Calu3 (cell line): ENCODE measurements around the gene ALK. TPM values are rescaled to one million over a fixed set of nuclear protein-coding genes. Genes with fewer than 3 reads are reported as not detected.

Experiments
- BruUV-seq: library from RNA; stranded (reverse); fragments of 400-500 nt; replicated peaks from 2 replicates; lab custom pipeline; 2021; lab: Mats Ljungman, UMichigan
- CTCF ChIA-PET: fragments of 300-600 bp; sonication (Branson Sonifier 250); formaldehyde crosslinking; loops from one replicate; lab custom pipeline; 2022; ENCODE audit warnings: antibody characterized with exemption; lab: Charles Lee
- DNase-seq: peaks from one replicate; pipeline ENCODE4 v3.0.0; 2022
- H3K27ac Mint-ChIP-seq: one replicate; pipeline ENCODE4 v1.8.0; 2022; ENCODE audit warnings: mixed read lengths; ENCODE audit not compliant: unreplicated experiment
- H3K27me3 Mint-ChIP-seq: one replicate; pipeline ENCODE4 v1.8.0; 2022; ENCODE audit warnings: mixed read lengths; ENCODE audit not compliant: unreplicated experiment
- H3K36me3 Mint-ChIP-seq: one replicate; pipeline ENCODE4 v1.8.0; 2022; ENCODE audit warnings: mild to moderate bottlenecking, moderate library complexity, mixed read lengths; ENCODE audit not compliant: insufficient read depth, unreplicated experiment
- H3K4me1 Mint-ChIP-seq: one replicate; pipeline ENCODE4 v1.8.0; 2022; ENCODE audit warnings: mild to moderate bottlenecking, low read depth, mixed read lengths; ENCODE audit not compliant: unreplicated experiment
- H3K4me3 Mint-ChIP-seq: one replicate; pipeline ENCODE4 v1.8.0; 2022; ENCODE audit warnings: mild to moderate bottlenecking, low read depth, moderate library complexity, mixed read lengths; ENCODE audit not compliant: unreplicated experiment
- H3K9me3 Mint-ChIP-seq: one replicate; pipeline ENCODE4 v1.8.0; 2022; ENCODE audit warnings: low read depth, mixed read lengths; ENCODE audit not compliant: unreplicated experiment
- intact Hi-C: fragments of 100-400 bp; cut with micrococcal nuclease; formaldehyde crosslinking; loops from one replicate; pipeline ENCODE4 v1.10.0; 2022; ENCODE audit not compliant: unreplicated experiment
- total RNA-seq: library from RNA; stranded (reverse); gene quantifications from 2 replicates; pipeline ENCODE4 v1.2.3, GENCODE V29; 2022
- TF ChIP-seq, protein P1 (sequence below): fragments of 200-600 bp; IDR thresholded peaks from one replicate; pipeline ENCODE4 v1.8.0; 2022; ENCODE audit warnings: antibody characterized with exemption; ENCODE audit not compliant: unreplicated experiment

The ALK gene
- total RNA-seq, 1 experiment from 2014 or later = not detected

GRCh38 chr2:29900971-29901633, 20.3 kb downstream of the ALK start:
- peaks cover 74% of the 10 kb centered on the region for H3K27me3 Mint-ChIP-seq
- no peaks in the 10 kb centered on the region for H3K9me3 Mint-ChIP-seq
- no peaks in the 10 kb centered on the region for H3K4me1 Mint-ChIP-seq
- TF ChIP-seq, protein P1, sequence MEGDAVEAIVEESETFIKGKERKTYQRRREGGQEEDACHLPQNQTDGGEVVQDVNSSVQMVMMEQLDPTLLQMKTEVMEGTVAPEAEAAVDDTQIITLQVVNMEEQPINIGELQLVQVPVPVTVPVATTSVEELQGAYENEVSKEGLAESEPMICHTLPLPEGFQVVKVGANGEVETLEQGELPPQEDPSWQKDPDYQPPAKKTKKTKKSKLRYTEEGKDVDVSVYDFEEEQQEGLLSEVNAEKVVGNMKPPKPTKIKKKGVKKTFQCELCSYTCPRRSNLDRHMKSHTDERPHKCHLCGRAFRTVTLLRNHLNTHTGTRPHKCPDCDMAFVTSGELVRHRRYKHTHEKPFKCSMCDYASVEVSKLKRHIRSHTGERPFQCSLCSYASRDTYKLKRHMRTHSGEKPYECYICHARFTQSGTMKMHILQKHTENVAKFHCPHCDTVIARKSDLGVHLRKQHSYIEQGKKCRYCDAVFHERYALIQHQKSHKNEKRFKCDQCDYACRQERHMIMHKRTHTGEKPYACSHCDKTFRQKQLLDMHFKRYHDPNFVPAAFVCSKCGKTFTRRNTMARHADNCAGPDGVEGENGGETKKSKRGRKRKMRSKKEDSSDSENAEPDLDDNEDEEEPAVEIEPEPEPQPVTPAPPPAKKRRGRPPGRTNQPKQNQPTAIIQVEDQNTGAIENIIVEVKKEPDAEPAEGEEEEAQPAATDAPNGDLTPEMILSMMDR = no peak
- BruUV-seq = no TSS peak
- H3K36me3 Mint-ChIP-seq = no peaks in the 10 kb centered on the region
- no peak for DNase-seq
- H3K4me3 Mint-ChIP-seq = no peak overlapping the region
- CTCF ChIA-PET = no interaction called here
- intact Hi-C loops = no loop called here
- no peak overlapping the region for H3K27ac Mint-ChIP-seq

- Mint-ChIP-seq H3K4me1 (no peaks in the 10 kb centered on the region), H3K27ac (no peak overlapping the region), H3K4me3 (no peak overlapping the region), H3K36me3 (no peaks in the 10 kb centered on the region), H3K27me3 (peaks cover 95% of the 10 kb centered on the region), H3K9me3 (no peaks in the 10 kb centered on the region)
- TF ChIP-seq, protein P1 = no peak
- no TSS peak for BruUV-seq
- CTCF ChIA-PET = no interaction called here
- DNase-seq = no peak
- intact Hi-C loops = no loop called here
Observed at GRCh38 chr2:29898999-29899398, 22.4 kb downstream of the ALK start.

DNA sequence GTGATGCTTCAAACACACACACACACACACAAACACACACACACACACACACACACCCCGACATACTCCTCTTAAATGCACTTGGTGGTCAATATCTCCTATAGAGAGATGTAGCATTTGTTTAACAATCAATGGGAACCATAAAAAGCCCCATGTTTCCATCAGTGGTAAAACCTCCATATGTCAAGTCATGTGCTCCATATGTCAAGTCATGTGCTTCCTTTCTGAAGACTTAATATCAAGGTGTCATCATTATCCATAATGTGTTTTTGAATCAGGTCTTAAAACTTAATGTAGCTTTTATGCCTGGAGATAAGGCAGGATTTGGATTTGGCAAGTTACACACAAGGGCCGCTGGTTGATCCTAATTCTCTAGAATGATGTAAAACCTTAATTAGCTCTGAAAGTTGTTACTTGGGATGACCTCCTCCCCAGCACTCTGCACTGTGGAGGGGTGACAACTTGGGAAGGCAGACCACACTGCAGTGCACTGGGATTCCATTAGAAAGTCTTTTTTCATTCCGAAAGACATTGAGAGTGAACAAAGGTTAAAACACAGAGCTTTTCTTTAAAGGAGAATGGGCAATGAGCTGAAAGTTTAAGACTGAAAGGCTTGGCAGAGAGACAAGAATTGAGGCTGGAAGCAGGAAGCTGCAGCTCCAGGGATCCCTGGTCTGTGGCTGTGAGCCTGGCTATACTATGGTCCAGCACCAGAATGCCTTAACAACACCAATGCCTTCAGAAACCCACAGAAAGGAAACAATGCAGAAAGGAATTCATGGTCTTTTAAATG, 26.4 kb downstream of the ALK start:
- no peak overlapping the region for H3K27ac Mint-ChIP-seq
- H3K27me3 Mint-ChIP-seq = peaks cover 91% of the 10 kb centered on the region
- H3K4me1 Mint-ChIP-seq = no peaks in the 10 kb centered on the region
- CTCF ChIA-PET = interaction anchor here (0.6 kb wide), 1 partner anchor 967 kb away, joined by 3 read pairs; no protein-coding TSS in a partner anchor
- DNase-seq = no peak
- TF ChIP-seq, protein P1 = no peak
- no peak overlapping the region for H3K4me3 Mint-ChIP-seq
- no peaks in the 10 kb centered on the region for H3K36me3 Mint-ChIP-seq
- BruUV-seq = no TSS peak
- no peaks in the 10 kb centered on the region for H3K9me3 Mint-ChIP-seq
- intact Hi-C loops = no loop called here

- no TSS peak for BruUV-seq
- CTCF ChIA-PET = no interaction called here
- H3K9me3 Mint-ChIP-seq = no peaks in the 10 kb centered on the region
- H3K4me3 Mint-ChIP-seq = no peak overlapping the region
- intact Hi-C loops = no loop called here
- H3K36me3 Mint-ChIP-seq = no peaks in the 10 kb centered on the region
- no peak for DNase-seq
- no peaks in the 10 kb centered on the region for H3K4me1 Mint-ChIP-seq
- TF ChIP-seq, protein P1 = no peak
- no peak overlapping the region for H3K27ac Mint-ChIP-seq
- peaks cover 68% of the 10 kb centered on the region for H3K27me3 Mint-ChIP-seq
Observed at GRCh38 chr2:29892585-29893259, 28.7 kb downstream of the ALK start.
